HG03432 (cell line): ENCODE results near the gene CPED1.
A peak's percentile ranks its signal among the peaks of the same experiment; 100 is the strongest.
"Not testable (repeated sequence)": the region's sequence is repeated elsewhere in the genome, so short reads cannot be mapped to it uniquely, and the experiment has no call there.

Experiments used
- ATAC-seq: cut with Tn5 transposase; IDR thresholded peaks from one replicate; pipeline ENCODE4 v1.9.1; 2021; ENCODE audit warnings: mild to moderate bottlenecking, moderate library complexity; ENCODE audit not compliant: unreplicated experiment

The CPED1 gene

DNA sequence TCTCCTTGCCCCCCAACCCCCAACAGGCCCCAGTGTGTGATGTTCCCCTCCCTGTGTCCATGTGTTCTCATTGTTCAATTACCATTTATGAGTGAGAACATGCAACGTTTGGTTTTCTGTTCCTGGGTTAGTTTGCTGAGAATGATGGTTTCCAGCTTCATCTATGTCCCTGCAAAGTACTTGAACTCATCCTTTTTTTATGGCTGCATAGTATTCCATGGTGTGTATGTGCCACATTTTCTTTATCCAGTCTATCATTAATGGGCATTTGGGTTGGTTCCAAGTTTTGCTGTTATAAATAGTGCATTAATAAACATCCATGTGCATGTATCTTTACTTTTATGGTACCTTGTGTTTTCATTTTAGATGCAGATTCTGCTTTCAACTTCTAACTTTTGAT is 136.9 kb downstream of the CPED1 start:
- not testable (repeated sequence) for ATAC-seq

DNA sequence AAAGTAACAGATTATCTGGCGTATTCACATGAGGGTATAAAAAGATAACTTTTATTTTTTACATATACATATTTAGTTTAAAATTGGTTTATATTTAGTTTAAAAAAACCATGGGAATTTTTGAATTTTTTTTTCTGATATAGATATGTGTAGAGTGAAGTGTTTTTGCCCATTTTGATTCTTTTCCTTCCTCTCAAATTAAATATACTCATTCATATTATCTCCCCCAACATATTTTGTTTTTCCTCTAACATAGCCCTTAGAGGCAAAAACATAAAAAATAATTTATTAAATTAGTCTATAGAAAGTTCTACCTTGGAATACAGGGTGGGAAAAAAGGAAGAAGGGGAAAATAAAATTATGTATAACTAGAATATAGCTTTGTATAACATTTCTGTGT is 137.7 kb downstream of the CPED1 start:
- ATAC-seq: no peak

DNA sequence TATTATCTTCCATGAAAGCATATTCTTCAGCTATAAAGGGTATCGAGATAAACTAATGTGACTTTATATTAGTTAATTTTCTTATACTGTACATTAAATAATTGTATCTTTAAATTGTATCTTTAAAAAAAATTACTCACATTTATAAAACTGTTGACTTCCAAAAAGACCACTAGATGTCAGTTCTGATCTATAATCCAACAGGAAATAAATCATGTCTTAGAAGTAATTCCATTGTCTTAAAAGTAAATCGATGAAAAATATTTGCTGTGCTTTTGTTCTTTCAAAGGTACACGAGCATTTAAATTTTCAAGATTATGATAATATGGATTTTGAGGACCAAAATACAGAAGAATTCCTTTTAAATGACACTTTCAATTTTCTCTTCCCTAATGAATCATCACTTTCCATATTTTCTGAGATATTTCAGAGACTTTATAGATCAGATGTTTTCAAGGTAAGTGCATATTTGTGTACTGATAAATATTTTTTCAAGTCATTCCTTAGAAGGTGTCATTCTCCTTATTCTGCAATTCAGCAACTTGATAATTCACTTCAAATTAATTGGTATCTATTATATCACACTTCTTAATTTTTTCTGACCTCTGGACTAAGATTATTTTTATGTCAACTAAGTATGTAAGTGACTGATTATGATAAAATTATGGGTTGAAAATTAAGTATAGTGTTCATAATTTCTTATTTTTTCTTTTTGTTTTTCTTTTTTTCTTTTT is 138.5 kb downstream of the CPED1 start:
- no peak for ATAC-seq

DNA sequence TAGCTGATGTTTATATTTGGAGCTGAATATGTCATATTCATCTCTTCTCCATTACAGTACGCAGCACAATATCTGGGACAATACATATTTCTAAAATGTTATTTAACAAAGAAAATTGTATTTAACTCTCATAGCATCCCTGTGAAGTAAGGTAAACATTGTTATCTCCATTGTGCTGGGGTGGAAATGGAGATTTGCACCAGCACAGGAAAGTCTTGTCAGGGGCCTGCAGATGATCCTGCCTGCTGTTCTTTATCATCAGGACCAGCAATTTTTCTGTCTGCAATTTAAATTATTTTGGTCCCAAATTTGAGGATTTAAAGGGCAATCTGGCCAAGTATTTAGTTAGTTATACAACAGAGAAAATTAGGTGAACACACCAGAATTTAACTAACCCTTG is 144.4 kb downstream of the CPED1 start:
- ATAC-seq: no peak

DNA sequence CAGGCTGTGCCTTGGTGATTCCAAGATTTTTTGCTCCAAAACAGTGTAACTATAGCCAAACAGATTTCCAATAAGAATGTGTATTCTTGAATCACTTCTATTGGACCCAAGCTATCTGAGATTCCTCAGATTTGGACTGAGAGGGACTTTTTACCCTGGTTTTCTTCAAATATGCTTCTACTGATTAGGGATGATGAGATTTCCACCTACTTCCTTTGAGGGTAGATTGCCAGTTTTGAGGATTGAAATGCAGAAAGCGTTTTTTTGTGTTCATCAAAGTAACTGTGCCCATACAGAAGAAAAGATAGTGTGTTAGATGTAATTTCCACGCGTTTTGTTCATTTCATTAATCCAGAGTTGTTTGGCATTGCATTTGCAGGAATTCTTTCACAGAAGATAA is 144.9 kb downstream of the CPED1 start:
- no peak for ATAC-seq

DNA sequence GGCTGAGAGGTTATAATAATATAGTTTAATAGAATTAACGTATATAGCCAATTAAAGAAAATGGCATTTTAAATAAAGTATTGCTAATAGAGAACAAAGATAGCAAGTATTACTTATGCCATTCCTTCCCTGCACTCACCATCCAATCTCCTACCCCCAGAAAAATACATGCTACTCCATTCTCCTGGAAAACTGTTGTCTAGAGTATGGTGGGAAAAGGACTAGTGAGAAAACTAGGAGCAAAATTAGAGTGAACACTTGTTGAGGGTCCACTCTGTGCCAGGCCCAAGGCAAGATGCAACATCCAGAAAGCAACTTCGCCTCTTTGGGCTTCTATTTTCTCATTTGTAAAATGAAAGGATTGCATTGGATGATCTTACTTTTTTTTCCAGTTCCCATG is 149.1 kb downstream of the CPED1 start:
- ATAC-seq: no peak

DNA sequence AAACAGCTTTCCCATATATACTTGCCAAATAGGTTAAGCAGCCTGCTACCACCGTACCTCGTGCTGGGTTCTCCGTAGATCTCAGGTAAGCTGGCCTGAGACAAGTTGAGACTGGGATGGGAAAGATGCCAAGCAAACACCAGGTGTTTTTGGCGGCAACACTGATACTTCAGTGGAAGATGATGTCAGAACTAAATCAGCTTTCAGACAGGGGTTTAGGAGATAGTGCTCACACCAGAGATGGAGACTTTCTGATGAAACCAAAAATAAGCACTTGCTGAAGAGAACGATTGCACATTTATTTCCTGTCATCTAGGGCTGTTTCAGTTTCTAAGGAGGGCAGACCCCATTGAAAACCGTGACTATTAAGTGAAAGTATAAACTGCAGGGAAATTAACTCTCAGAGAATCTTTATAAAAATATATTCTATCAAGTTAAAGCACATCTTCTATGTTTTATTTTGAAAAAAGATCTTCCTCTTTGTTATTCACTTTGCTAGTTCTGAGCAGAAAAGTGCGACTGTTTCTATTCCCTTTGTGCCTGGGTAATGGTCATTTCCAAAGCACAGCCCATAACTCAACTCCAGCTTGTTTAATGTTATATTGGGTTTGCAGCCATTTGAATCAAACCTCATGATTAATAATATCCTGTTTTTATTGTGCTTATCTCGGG is 149.9 kb downstream of the CPED1 start:
- peak; percentile 100 for ATAC-seq

DNA sequence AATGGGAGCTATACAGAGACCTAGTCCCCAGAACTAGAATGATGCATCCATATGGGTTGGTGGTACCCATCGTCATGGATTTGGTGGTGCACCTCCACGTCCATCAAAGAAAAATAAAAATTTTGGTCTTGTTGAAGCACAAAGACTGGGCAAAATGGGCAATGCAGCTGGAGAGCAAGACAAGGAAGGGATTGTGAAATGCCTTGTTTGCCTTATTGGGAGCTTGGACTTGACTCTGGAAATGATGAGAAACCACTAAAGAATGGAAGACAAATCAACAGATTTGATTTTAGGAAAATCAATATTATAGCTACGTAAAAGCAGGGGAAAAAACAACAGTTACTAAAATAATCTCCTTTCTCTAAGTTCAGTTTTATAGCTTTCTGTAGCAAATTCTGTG is 150.9 kb downstream of the CPED1 start:
- no peak for ATAC-seq

DNA sequence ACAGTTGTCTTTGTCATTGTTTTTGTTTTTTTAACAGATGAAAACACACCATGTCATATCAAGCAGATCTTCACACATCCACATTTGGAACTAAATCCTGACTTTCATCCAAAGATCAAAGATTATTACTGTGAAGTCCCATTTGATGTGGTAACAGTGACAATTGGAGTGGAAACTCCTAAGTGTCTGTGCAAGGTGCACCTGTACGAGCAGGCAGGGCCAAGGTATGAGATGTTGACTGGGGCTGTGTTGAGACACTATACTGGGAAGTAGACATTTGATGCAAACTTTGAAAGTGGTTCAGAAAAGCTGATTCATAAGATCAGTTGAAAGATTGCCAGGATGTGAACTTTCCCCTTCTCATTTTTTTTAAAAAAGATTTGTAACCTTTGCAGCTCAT is 152.3 kb downstream of the CPED1 start:
- ATAC-seq: no peak

DNA sequence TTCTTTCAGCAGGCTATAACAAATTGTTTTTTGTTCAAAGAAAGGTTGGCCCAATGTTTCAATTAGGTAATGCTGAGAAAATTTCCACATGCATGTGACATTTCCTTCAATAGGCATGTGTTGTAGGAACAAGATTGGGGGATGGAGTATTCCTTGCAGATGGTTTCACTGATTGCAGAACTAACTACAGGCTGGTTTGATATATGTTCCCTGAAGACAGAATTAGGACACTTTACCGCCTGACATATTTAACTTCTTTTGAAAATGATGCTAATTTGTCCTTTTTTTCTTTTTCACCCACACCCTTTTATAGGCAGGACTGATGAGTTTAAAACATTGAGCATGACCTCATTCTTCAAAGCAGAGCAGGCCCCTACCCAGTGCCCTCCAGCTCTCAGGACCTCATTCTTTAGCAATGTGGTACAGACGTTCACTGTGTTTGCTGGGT is 163.3 kb downstream of the CPED1 start:
- no peak for ATAC-seq

DNA sequence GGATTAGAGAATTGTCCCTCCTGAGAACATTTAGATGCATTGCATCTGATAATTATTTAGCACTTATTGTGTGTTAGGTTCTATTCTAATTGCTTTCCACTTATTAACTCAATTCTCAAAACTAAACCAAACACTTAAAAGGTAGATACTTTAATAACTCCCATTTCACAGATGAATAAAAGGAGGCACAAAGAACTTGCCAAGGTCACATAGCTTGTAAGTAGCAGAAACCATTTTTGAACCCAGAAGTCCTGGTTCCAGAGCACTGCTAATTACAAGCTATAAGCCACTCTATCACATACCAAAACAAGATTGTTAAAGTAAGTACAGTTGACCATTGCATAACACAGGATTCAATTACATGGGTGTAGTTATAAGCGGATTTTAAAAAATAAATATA is 164.9 kb downstream of the CPED1 start:
- no peak for ATAC-seq

DNA sequence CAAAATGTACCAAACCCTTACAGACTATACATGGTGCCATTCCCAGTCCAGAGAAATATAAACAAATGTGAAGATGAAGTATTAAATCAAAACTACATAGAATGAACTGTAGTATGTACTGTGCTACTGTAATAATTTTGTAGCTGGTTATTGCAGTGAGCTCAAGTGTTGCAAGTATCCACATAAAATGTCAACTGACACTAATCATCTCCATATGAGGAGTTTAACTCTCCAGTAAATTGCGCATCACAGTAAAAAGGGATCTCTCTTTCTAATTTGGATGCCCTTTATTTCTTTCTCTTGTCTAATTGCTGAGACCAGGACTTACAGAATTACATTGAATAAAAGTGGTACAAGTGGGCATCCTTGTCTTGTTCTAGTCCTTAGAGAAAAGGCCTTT is 165.5 kb downstream of the CPED1 start:
- ATAC-seq: no peak

DNA sequence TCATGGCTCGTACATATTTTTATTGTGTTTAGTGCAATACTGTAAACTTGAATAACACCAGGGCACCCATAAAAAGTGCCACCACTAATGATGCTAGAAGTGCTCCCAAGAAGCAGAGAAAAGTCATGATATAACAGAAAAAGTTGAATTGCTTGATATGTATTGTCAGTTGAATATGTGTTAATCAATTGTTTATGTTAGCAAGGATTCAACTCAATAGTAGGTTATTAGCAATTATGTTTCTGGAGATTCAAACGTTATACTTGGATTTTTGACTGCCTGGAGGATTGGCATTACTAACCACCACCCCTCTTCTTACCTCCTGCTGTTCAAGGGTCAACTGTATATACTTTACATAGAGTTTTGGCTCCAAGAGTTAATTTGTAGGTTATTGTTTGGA is 168.3 kb downstream of the CPED1 start:
- no peak for ATAC-seq

DNA sequence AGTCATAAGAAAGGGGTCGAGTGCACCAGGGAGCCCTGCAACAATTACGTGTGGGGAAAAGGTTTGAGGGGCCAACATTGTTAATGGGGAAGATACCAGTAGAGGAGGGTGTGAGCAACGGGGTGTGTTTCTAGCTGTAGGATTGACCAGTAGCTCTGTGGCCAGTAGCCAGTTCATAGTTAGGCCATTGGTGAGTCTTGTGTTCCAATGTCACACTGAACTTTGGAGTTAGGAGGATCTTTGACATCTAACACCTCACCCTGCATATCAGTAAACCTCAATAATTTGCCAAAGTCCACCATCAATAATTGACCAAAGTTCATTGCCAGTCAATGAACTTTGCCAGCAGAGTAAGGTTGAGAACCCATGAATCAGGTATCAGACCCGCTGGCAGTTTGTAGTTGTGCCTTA is 168.8 kb downstream of the CPED1 start:
- ATAC-seq: no peak

DNA sequence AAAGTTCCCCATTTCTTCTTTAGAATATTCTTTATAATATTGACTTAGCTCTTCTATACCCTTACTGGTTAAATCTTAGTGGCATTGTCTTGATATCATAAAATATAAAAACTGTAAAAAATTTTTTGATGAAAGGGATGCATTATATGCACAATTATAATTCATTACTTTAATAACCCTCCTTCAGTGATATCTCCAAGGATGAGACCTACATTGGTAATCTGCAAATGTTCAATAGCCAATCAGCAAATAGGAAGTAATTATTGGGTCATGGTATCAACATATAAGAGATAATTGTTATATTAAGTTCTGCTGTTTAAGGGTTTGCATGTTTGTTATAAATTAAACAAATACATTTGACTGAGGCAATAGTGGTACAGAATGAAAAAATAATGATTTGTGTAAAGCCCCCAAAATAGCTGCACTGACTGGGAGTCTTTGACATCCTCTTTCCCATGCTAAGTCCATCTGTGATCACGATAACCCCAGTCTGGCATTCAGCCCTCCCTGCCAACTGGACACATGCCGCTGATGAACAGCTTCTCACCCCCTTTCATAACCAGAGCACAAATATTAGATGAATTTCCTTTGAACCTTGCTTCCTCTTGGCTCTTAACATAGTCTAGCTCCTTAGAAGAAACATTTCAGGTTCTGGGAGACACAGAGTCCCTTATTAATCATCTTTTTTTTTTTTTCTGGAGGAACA is 169.5 kb downstream of the CPED1 start:
- ATAC-seq: no peak

DNA sequence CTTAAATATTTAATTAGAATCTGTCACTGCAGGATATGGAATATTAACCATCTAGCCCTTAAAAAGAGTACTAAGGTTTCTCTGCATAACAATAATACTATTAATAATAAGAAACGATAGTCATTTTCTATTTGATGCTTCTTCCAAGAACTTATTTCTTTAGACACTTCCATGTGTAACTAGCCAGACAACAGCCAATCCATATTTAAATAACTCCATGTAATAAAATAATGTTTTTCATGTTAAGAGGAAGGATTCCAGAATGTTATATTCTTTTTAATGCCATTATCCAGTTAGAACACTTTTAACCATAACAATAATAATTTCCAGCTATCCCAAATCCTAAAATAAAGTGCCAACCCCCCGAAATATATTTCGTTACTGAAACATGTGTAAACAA is 170.2 kb downstream of the CPED1 start:
- ATAC-seq: no peak

DNA sequence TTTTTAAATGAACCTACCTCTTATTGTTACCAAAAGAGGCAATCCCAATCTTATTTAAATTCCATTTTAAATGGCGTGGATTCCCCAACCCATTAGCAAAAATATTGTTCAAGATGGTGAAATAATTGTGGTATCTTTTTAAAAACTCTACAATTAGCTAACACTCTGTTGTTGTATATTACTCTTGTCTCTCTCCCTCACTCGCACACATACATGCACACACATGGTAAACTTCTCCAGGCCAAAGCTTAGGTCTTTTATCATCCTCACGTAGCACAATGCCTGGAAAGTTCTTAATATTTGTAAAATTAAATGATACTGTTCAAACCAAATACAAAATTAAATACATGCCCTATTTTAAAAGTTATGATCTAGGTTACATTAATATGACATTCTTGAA is 171.0 kb downstream of the CPED1 start:
- no peak for ATAC-seq

DNA sequence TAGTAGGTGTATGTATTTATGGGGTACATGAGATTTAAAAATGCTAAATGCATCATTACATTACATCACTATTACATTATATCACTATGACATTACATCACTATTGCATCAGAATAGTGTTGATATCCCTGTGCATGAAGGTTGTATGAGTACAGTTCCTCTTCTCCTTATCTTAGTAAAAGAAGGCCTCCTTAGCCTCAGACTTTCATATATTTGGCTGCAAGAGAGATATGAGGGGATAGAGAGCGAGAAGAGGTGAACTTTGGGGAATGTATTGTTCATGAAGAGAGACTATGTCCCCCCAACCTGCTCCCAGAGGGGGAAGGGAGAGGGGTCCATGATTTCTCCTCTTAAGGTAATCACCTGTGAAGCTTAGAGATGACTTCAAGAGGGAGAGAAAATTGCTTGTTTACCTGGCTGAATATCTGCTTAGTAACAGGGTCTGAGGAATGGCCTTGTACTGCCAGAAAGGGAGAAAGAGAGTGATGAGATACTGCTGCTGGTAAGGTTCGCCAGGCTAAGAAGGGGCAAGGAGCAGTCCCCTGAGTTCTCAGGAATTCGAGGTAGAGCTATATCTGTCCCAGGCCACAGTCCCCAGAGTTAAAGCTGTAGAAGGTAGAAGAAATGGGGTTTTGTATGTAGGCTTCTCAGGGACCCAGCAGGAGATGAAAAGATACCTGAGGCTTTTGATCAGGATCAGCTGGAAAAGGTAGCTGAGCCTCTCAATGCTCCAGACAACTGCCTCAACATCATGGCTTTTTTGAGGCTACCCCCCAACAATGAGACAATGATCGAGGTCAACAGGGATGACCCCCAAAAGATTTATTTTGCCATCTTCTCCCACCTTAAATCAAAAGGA is 171.9 kb downstream of the CPED1 start:
- no peak for ATAC-seq

DNA sequence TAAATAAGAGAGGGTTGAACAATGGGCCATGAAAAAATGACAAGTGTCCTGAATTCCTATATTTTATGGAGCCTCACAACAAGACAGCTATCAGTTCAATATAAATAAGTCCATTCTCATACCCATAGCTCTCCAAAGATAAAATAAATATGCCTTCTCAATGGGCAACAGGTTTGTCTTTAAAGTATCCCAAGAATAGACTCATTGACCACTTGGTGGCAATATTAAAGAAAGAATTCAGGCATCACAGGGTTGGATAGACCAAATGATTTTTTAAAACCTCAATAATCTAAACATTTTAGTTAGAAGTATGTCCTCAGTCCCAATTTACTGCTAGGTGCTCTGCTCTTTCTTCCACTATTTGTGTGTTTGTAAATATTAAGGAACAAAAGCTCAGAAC is 175.2 kb downstream of the CPED1 start:
- ATAC-seq: no peak

DNA sequence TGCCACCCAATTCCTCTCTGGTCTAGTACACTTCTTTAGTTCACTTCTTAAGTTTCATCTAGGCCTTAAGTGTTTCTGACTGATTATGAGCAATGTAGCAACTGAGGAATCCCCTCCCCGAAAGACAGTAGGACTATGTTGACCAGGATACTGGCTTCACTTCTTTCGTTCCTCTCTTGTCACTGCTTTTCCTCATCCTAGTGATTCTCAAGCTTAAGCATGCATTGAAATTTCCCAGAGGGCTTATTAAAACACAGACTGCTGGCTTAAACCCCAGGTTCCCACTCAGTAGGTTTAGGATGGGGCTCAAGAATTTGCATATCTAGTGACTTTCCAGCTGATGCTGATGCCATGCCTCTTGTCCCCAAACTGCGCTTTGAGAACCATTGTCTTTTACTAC is 175.7 kb downstream of the CPED1 start:
- ATAC-seq: no peak

DNA sequence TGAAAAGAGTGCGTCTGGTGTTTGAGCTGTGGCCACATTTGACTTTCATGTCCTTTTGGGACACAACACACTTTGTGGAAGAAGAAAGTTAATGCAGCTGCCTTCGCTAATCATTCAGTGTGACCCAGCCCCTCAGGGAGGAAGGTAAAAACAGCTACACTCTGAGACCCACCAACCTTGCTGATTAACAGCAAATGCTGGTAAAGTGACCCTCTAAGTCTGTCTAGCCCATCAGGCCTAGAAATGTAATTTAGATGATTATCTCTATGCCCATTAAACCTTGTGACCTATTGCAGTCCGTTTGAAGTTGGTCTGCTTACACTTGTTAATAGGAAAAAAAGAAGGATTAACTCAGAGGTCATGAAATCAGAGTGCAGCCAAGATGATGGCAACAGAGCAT is 178.4 kb downstream of the CPED1 start:
- no peak for ATAC-seq
